Trophoblast cell (in vitro differentiated cells and primary cell): ENCODE measurements around the gene PTPRN.

Experiments
- DNase-seq, 2 donors: peaks; one replicate each; pipeline ENCODE4 v3.0.0-alpha.2; 2016
- H2AFZ ChIP-seq: 2 replicates; pipeline ENCODE4 v1.6.1; 2013; ENCODE audit warnings: low read length, moderate library complexity, mild to moderate bottlenecking; ENCODE audit not compliant: insufficient read depth, poor library complexity
- H2AK5ac ChIP-seq: 2 replicates; pipeline ENCODE4 v1.6.1; 2013; ENCODE audit warnings: mild to moderate bottlenecking, low read length
- H2BK120ac ChIP-seq: 2 replicates; pipeline ENCODE4 v1.6.1; 2013; ENCODE audit warnings: low read length, mild to moderate bottlenecking, moderate library complexity; ENCODE audit not compliant: insufficient read depth, poor library complexity
- H2BK12ac ChIP-seq: 2 replicates; pipeline ENCODE4 v1.6.1; 2013; ENCODE audit warnings: mild to moderate bottlenecking, low read length, moderate library complexity
- H2BK5ac ChIP-seq: 2 replicates; pipeline ENCODE4 v1.6.1; 2013; ENCODE audit warnings: low read length, low read depth, moderate library complexity, mild to moderate bottlenecking; ENCODE audit not compliant: poor library complexity
- H3K14ac ChIP-seq: 2 replicates; pipeline ENCODE4 v1.6.1; 2013; ENCODE audit warnings: mild to moderate bottlenecking, low read length
- H3K18ac ChIP-seq: 2 replicates; pipeline ENCODE4 v1.6.1; 2013; ENCODE audit warnings: mild to moderate bottlenecking, low read length
- H3K23ac ChIP-seq: 2 replicates; pipeline ENCODE4 v1.6.1; 2013; ENCODE audit warnings: low read length
- H3K27ac ChIP-seq: 2 replicates; pipeline ENCODE4 v1.5.1; 2013; ENCODE audit warnings: low read depth, mild to moderate bottlenecking, inconsistent platforms, low read length, moderate library complexity
- H3K27me3 ChIP-seq: 2 replicates; pipeline ENCODE4 v1.6.1; 2013; ENCODE audit warnings: inconsistent platforms, mild to moderate bottlenecking, low read length, moderate library complexity; ENCODE audit not compliant: insufficient read depth
- H3K36me3 ChIP-seq, 2 experiments: 1 replicate in 1 of 2; 2 replicates in 1 of 2; pipeline ENCODE4 v1.6.1; 2013; ENCODE audit warnings: low read length in 2 of 2, mild to moderate bottlenecking in 2 of 2, moderate library complexity in 1 of 2; ENCODE audit not compliant: insufficient read depth in 2 of 2, control insufficient read depth in 1 of 2
- H3K4ac ChIP-seq: 2 replicates; pipeline ENCODE4 v1.6.1; 2013; ENCODE audit warnings: low read depth, mild to moderate bottlenecking, low read length, moderate library complexity
- H3K4me1 ChIP-seq, 2 experiments: 1 replicate in 1 of 2; 2 replicates in 1 of 2; pipeline ENCODE4 v1.6.1; 2013; ENCODE audit warnings: low read length in 2 of 2, mild to moderate bottlenecking in 2 of 2, moderate library complexity in 1 of 2; ENCODE audit not compliant: insufficient read depth in 2 of 2, control insufficient read depth in 1 of 2
- H3K4me2 ChIP-seq: 2 replicates; pipeline ENCODE4 v1.6.1; 2013; ENCODE audit warnings: inconsistent platforms, mild to moderate bottlenecking, low read length, moderate library complexity
- H3K4me3 ChIP-seq: 2 replicates; pipeline ENCODE4 v1.5.1; 2013; ENCODE audit warnings: mild to moderate bottlenecking, low read depth, low read length, inconsistent platforms
- H3K79me1 ChIP-seq: one replicate; pipeline ENCODE4 v1.6.1; 2013; ENCODE audit warnings: low read length
- H3K79me2 ChIP-seq: 2 replicates; pipeline ENCODE4 v1.6.1; 2013; ENCODE audit warnings: low read length, mild to moderate bottlenecking; ENCODE audit not compliant: control insufficient read depth, insufficient read depth, poor library complexity
- H3K9ac ChIP-seq: 2 replicates; pipeline ENCODE4 v1.6.1; 2013; ENCODE audit warnings: mild to moderate bottlenecking, low read length
- H3K9me3 ChIP-seq: 2 replicates; pipeline ENCODE4 v1.6.1; 2013; ENCODE audit warnings: low read depth, mild to moderate bottlenecking, control low read depth, inconsistent platforms, low read length; ENCODE audit not compliant: insufficient read depth
- H4K12ac ChIP-seq: 2 replicates; pipeline ENCODE4 v1.6.1; 2013; ENCODE audit warnings: low read depth, mild to moderate bottlenecking, low read length, moderate library complexity
- H4K8ac ChIP-seq: 2 replicates; pipeline ENCODE4 v1.6.1; 2013; ENCODE audit warnings: low read depth, mild to moderate bottlenecking, low read length, moderate library complexity
- H4K91ac ChIP-seq: one replicate; pipeline ENCODE4 v1.6.1; 2013; ENCODE audit warnings: low read depth, mild to moderate bottlenecking, low read length, moderate library complexity
- WGBS: extraction: QIAGEN DNeasy Blood & Tissue Kit; methylation state at CpG from one replicate; pipeline ENCODE4 v1.1.7; 2013; ENCODE audit warnings: missing lambda C conversion rate; ENCODE audit not compliant: insufficient read length, insufficient coverage; ENCODE audit errors: extremely low coverage; 5-methylcytosine and 5-hydroxymethylcytosine counted together

The PTPRN gene

DNA sequence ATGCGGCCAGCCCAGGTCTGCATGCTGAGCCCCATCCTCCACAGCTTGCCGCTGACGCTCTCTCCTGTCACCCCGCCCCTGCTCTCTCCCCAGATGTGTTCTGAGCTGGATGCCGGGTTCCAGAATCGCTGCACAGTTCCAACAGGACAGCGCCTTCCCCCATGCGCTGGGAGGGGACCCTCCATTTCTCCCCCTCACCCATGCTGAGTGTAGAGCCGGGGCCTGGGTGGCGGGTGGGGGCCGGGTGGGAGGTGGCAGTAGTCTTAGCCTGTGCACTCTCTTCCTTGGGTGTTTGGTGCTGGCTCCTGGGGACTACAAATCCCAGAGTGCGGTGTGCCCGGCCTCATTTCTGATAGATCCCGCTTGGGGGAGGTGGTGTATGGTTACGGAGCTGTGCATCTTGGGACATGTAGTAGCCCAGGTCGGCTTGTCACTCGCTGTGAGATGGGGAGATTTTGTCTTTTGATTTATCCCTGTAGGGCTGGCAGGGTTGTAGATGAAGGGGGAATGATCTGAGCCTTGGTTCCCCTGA lies 23.2 kb downstream of the PTPRN start:
- Histone ChIP-seq H4K91ac (peak overlapping the region; percentile 66), H3K79me1 (peaks cover 11% of the 10 kb centered on the region), H3K79me2 (peaks cover 3% of the 10 kb centered on the region), H2AFZ (no peak overlapping the region), H3K4ac (no peak overlapping the region), H3K27ac (peak overlapping the region; percentile 49), H3K4me2 (no peak overlapping the region), H2AK5ac (no peak overlapping the region), H4K8ac (peak overlapping the region; percentile 61), H4K12ac (peak overlapping the region; percentile 28), H3K23ac (no peak overlapping the region), H3K4me1 (peaks cover 14 to 20% of the 10 kb centered on the region in 2 experiments), H3K27me3 (no peaks in the 10 kb centered on the region), H3K4me3 (no peak overlapping the region), H2BK12ac (no peak overlapping the region), H2BK5ac (peak overlapping the region; percentile 58), H2BK120ac (no peak overlapping the region), H3K36me3 (peaks cover 33 to 46% of the 10 kb centered on the region in 2 experiments), H3K18ac (no peak overlapping the region), H3K14ac (peak overlapping the region; percentile 63), H3K9ac (no peak overlapping the region), H3K9me3 (no peaks in the 10 kb centered on the region)
- DNase-seq, result no peak
- no CpG with 5 or more reads among the region's 17 CpGs for WGBS

DNA sequence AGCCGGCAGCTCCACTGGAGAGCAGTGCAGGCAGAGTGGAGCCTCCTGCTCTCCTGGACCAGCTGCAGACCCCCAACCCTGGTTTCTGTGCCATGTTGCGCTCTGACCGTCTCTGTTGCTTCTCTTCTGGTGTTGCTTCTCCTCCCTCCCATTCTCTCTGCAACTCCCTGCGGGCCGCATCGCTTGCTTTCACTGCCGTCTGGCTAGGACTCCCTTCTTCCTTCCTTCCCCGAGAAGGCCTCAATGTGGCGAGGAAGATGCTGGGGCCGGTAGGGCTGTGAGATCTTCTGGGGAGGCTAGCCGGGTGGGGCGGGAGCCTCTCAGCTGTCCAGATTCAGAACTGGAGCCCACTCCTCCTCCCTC lies 23.8 kb downstream of the PTPRN start:
- Histone ChIP-seq H3K9me3 (no peaks in the 10 kb centered on the region), H3K4me2 (no peak overlapping the region), H2BK120ac (no peak overlapping the region), H3K4me1 (peaks cover 14 to 20% of the 10 kb centered on the region in 2 experiments), H2BK5ac (no peak overlapping the region), H3K18ac (no peak overlapping the region), H3K4ac (no peak overlapping the region), H3K14ac (no peak overlapping the region), H3K4me3 (no peak overlapping the region), H3K79me2 (peaks cover 3% of the 10 kb centered on the region), H4K91ac (no peak overlapping the region), H2BK12ac (no peak overlapping the region), H3K27ac (no peak overlapping the region), H3K27me3 (no peaks in the 10 kb centered on the region), H3K79me1 (peaks cover 11% of the 10 kb centered on the region), H2AFZ (no peak overlapping the region), H4K8ac (no peak overlapping the region), H4K12ac (no peak overlapping the region), H3K23ac (no peak overlapping the region), H3K9ac (no peak overlapping the region), H3K36me3 (peaks cover 37 to 50% of the 10 kb centered on the region in 2 experiments), H2AK5ac (no peak overlapping the region)
- DNase-seq, result no peak
- no CpG with 5 or more reads among the region's 12 CpGs for WGBS

DNA sequence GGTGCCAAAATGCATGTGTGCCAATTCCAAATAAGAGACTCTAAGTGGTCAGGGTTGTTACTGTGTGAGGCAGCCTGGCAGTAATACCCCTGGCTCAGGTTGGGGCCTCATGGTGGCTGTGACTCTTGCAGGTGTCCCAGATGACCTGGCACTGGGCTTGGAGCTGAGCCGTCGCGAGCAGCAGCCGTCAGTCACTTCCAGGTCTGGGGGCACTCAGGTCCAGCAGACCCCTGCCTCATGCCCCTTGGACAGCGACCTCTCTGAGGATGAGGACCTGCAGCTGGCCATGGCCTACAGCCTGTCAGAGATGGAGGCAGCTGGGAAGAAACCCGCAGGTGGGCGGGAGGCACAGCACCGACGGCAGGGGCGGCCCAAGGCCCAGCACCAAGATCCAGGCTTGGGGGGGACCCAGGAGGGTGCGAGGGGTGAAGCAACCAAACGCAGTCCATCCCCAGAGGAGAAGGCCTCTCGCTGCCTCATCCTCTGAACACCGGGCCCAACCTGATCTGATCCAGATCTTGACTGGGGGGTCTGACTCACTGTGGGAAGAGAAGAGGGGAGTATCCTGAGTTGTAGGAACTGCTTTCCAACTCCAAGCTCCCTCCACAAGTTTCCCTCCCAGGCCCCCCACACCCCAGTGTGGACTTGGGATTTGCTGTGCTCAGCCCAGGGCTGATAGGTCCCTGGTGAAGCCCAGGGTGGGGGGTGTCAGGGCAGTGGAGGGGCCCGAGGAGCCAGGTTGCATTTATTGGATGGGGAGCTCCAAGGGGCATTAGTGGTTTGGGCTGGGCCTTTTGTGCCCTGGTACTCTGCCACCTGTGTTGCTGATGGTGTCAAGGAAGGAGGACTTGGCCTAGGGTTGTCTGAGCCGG lies 24.5 kb downstream of the PTPRN start:
- Histone ChIP-seq H2BK5ac (no peak overlapping the region), H2BK12ac (no peak overlapping the region), H3K79me1 (peaks cover 12% of the 10 kb centered on the region), H3K18ac (no peak overlapping the region), H3K23ac (no peak overlapping the region), H2AFZ (no peak overlapping the region), H3K14ac (no peak overlapping the region), H4K91ac (no peak overlapping the region), H3K4me1 (peaks cover 19 to 26% of the 10 kb centered on the region in 2 experiments), H2AK5ac (no peak overlapping the region), H3K79me2 (peaks cover 4% of the 10 kb centered on the region), H3K9me3 (no peaks in the 10 kb centered on the region), H4K12ac (no peak overlapping the region), H3K27ac (no peak overlapping the region), H3K4me2 (no peak overlapping the region), H3K4me3 (no peak overlapping the region), H3K27me3 (no peaks in the 10 kb centered on the region), H3K4ac (no peak overlapping the region), H2BK120ac (no peak overlapping the region), H3K36me3 (peaks cover 40 to 50% of the 10 kb centered on the region in 2 experiments), H4K8ac (no peak overlapping the region), H3K9ac (no peak overlapping the region)
- no CpG with 5 or more reads among the region's 16 CpGs for WGBS
- no peak for DNase-seq

DNA sequence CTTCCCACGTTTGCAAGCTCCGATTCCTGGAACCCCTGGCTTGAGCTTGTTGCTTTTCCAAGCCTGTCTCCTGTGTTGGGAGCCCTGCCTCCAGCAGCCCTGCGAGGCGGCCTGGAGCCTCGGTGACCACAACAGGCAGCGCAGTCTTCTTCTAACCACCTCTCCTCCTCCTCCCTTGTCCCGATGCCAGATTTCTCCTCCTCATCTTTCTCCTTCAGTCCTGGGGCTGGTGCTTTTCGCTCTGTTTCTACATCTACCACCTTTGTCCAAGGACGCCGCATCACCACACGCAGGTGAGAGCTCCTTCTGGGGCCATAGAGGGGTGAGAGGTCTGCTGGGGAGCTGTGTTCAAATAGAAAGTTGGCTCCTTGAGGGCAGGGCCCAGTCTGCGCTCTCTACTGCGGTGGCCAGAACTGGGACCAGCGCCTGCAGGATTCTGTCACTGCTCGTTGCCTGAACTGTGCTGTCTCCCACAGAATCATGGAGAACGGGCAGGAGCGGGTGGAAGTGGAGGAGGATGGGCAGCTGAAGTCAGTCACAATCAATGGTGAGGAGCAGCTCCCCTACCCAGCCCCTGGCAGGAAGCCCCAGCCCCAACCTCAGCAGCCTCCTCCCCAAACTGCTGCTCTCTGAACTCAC lies 26.1 kb downstream of the PTPRN start:
- H2AFZ ChIP-seq, result no peak overlapping the region
- no peak overlapping the region for H3K27ac ChIP-seq
- no peak overlapping the region for H4K91ac ChIP-seq
- peaks cover 23% of the 10 kb centered on the region for H3K79me1 ChIP-seq
- no peak overlapping the region for H2BK120ac ChIP-seq
- WGBS, result no CpG with 5 or more reads among the region's 17 CpGs
- peaks cover 40 to 50% of the 10 kb centered on the region in 2 experiments for H3K36me3 ChIP-seq
- peaks cover 21 to 30% of the 10 kb centered on the region in 2 experiments for H3K4me1 ChIP-seq
- H3K4me2 ChIP-seq, result no peak overlapping the region
- H3K23ac ChIP-seq, result no peak overlapping the region
- no peak overlapping the region for H4K12ac ChIP-seq
- H3K9ac ChIP-seq, result no peak overlapping the region
- H3K14ac ChIP-seq, result no peak overlapping the region
- H4K8ac ChIP-seq, result no peak overlapping the region
- no peaks in the 10 kb centered on the region for H3K9me3 ChIP-seq
- H2BK5ac ChIP-seq, result no peak overlapping the region
- no peak overlapping the region for H2AK5ac ChIP-seq
- peaks cover 8% of the 10 kb centered on the region for H3K79me2 ChIP-seq
- no peak overlapping the region for H3K4me3 ChIP-seq
- H3K4ac ChIP-seq, result no peak overlapping the region
- DNase-seq, result no peak
- no peaks in the 10 kb centered on the region for H3K27me3 ChIP-seq
- H2BK12ac ChIP-seq, result no peak overlapping the region
- H3K18ac ChIP-seq, result no peak overlapping the region
